HepG2 (cell line): ENCODE results near the gene ACTR1A. TPM values are rescaled to one million over a fixed set of nuclear protein-coding genes. Genes with fewer than 3 reads are reported as not detected.

Experiments used
- ATAC-seq: fragments of 200-7000 bp; cut with Tn5 transposase; 3 replicates; pipeline ENCODE4 v1.9.1; 2020; ENCODE audit warnings: mild to moderate bottlenecking, moderate library complexity
- BruUV-seq: library from RNA; stranded (reverse); fragments of 400-500 nt; replicated peaks from 2 replicates; lab custom pipeline; 2021; lab: Mats Ljungman, UMichigan
- CTCF ChIA-PET: fragments of 300-600 bp; formaldehyde crosslinking; extraction: SDS; loops from one replicate; lab custom pipeline; 2021; ENCODE audit warnings: low total read pairs, inconsistent platforms, low intra/inter-chr PET ratio; lab: Yijun Ruan, JAX
- POLR2A ChIA-PET: fragments of 350-600 bp; sonication (Branson Sonifier 250); formaldehyde crosslinking; loops from one replicate; lab custom pipeline; 2020; ENCODE audit warnings: antibody characterized with exemption, inconsistent platforms; lab: Yijun Ruan, JAX
- DNase-seq: peaks from one replicate; pipeline ENCODE4 v3.0.0-alpha.2; 2015; ENCODE audit warnings: low spot score
- FAIRE-seq: peaks from 3 replicates; lab custom pipeline; 2011; peaks lifted over from hg19 to GRCh38; lab: Jason Lieb, UNC
- H2AFZ ChIP-seq: one replicate; pipeline ENCODE4 v1.6.1; 2011; ENCODE audit warnings: low read length, inconsistent platforms
- H3K27ac ChIP-seq: fragments of 300-600 bp; 3 replicates; pipeline ENCODE4 v1.8.0; 2011; ENCODE audit warnings: mixed run types, mild to moderate bottlenecking, mixed read lengths, low read length, inconsistent platforms; ENCODE audit not compliant: insufficient read depth; ENCODE audit errors: extremely low read length
- H3K27me3 ChIP-seq, 2 experiments: fragments of 200-600 bp in 1 of 2; 2 replicates in 1 of 2; 3 replicates in 1 of 2; pipeline versions ENCODE4 v1.6.0 to v1.8.0; 2011; ENCODE audit warnings: low read length in 2 of 2, mild to moderate bottlenecking in 2 of 2, moderate library complexity in 2 of 2, inconsistent platforms in 1 of 2; ENCODE audit not compliant: insufficient read depth in 2 of 2, control insufficient read depth in 1 of 2
- H3K36me3 ChIP-seq, 2 experiments: fragments of 200-600 bp in 1 of 2; replicated peaks in 1 of 2; 2 replicates in 1 of 2; 3 replicates in 1 of 2; pipeline versions ENCODE4 v1.5.1 to v1.8.0; 2011; ENCODE audit warnings: low read length in 2 of 2, inconsistent platforms in 1 of 2; ENCODE audit not compliant: insufficient read depth in 2 of 2, control insufficient read depth in 1 of 2
- H3K4me1 ChIP-seq: 2 replicates; pipeline ENCODE4 v1.5.1; 2012; ENCODE audit warnings: low read length, inconsistent platforms; ENCODE audit not compliant: insufficient read depth
- H3K4me2 ChIP-seq: 2 replicates; pipeline ENCODE4 v1.6.0; 2011; ENCODE audit warnings: low read depth, low read length, inconsistent platforms
- H3K4me3 ChIP-seq, 3 experiments: fragments of 200-600 bp in 1 of 3; sonication (generic), shearing (Covaris generic) in 1 of 3; replicated peaks in 1 of 3; 2 replicates each; pipeline ENCODE4 v1.5.1; 2011 to 2016; ENCODE audit warnings: low read length in 3 of 3, inconsistent platforms in 2 of 3, low read depth in 2 of 3, mild to moderate bottlenecking in 2 of 3, control low read depth in 1 of 3, mixed read lengths in 1 of 3; ENCODE audit not compliant: insufficient read depth in 1 of 3
- H3K79me2 ChIP-seq: one replicate; pipeline ENCODE4 v1.6.1; 2011; ENCODE audit warnings: low read length, inconsistent platforms; ENCODE audit not compliant: insufficient read depth
- H3K9ac ChIP-seq: 2 replicates; pipeline ENCODE4 v1.6.0; 2011; ENCODE audit warnings: mild to moderate bottlenecking, low read depth, low read length, inconsistent platforms; ENCODE audit not compliant: insufficient read depth
- H3K9me3 ChIP-seq: 2 replicates; pipeline ENCODE4 v1.5.1; 2012; ENCODE audit warnings: mild to moderate bottlenecking, low read length
- H4K20me1 ChIP-seq: 2 replicates; pipeline ENCODE4 v1.6.0; 2011; ENCODE audit warnings: inconsistent platforms, mild to moderate bottlenecking, low read length, moderate library complexity; ENCODE audit not compliant: insufficient read depth
- GABPA ChIP-seq, 2 experiments: IDR thresholded peaks; 2 replicates each; pipeline ENCODE4 v1.6.1; 2011 to 2016; ENCODE audit warnings: low read depth in 2 of 2, low read length in 1 of 2, missing biosample characterization in 1 of 2, missing genetic modification characterization in 1 of 2
- TBX3 ChIP-seq: fragments of 450-650 bp; IDR thresholded peaks from 2 replicates; pipeline ENCODE4 v1.6.1; 2017; ENCODE audit warnings: antibody characterized with exemption, mild to moderate bottlenecking, inconsistent platforms, borderline replicate concordance
- ZNF121 ChIP-seq: sonication (generic); formaldehyde crosslinking; IDR thresholded peaks from 2 replicates; pipeline ENCODE4 v1.5.0; 2020; ENCODE audit warnings: mild to moderate bottlenecking, missing genetic modification reagents
- ZNF563 ChIP-seq: sonication (generic); formaldehyde crosslinking; IDR thresholded peaks from 2 replicates; pipeline ENCODE4 v1.8.0; 2022; ENCODE audit warnings: mild to moderate bottlenecking, moderate library complexity, missing genetic modification reagents
- ZNF577 ChIP-seq: sonication (generic); formaldehyde crosslinking; IDR thresholded peaks from 2 replicates; pipeline ENCODE4 v1.4.0; 2020; ENCODE audit warnings: mild to moderate bottlenecking, low read depth, missing genetic modification reagents, borderline replicate concordance
- WGBS: methylation state at CpG from one replicate; pipeline ENCODE4 v1.1.6; 2017; ENCODE audit warnings: low lambda C conversion rate; 5-methylcytosine and 5-hydroxymethylcytosine counted together
- in situ Hi-C: cut with HindIII; loops from 2 replicates; pipeline ENCODE4 v1.10.0; 2017; ENCODE audit warnings: low pct_unique_long_range_greater_than_20kb; ENCODE audit not compliant: extremely low pct_ligation_motif_present
- intact Hi-C: fragments of 100-400 bp; cut with micrococcal nuclease; formaldehyde crosslinking; loops from one replicate; pipeline ENCODE4 v1.10.0; 2022; ENCODE audit not compliant: unreplicated experiment
- polyA plus RNA-seq, 8 experiments: library from polyadenylated mRNA; depleted of rRNA in 3 of 8; stranded (reverse) in 7 of 8; unstranded in 1 of 8; fragments of >200 nt; fragmentation: Illumina TruSeq in 4 of 8; extraction: Trizol in 4 of 8; gene quantifications; 2 replicates each; pipeline versions ENCODE4 v1.2.1 to v1.2.3, GENCODE V29; 2011 to 2016; ENCODE audit warnings: low read depth in 4 of 8, missing spikeins in 1 of 8, mixed read lengths in 1 of 8; ENCODE audit not compliant: insufficient read depth in 1 of 8
- total RNA-seq, 5 experiments: library from RNA; depleted of rRNA; stranded (reverse); fragments of >200 nt; fragmentation: Illumina TruSeq; extraction: Trizol; gene quantifications; 2 replicates each; pipeline ENCODE4 v1.2.3, GENCODE V29; 2016; ENCODE audit warnings: low read depth in 1 of 5
- TF ChIP-seq, protein P1 (sequence below), 2 experiments: fragments of 450-650 bp in 1 of 2; sonication (generic) in 1 of 2; formaldehyde crosslinking in 1 of 2; IDR thresholded peaks; 2 replicates each; pipeline versions ENCODE4 v1.6.1 to v1.8.0; 2016 to 2022; ENCODE audit warnings: antibody characterized with exemption in 1 of 2, mild to moderate bottlenecking in 1 of 2, missing genetic modification reagents in 1 of 2
- TF ChIP-seq, protein P2 (sequence below): sonication (generic); formaldehyde crosslinking; IDR thresholded peaks from 2 replicates; pipeline ENCODE4 v1.8.1; 2023; ENCODE audit warnings: mild to moderate bottlenecking, missing genetic modification reagents, borderline replicate concordance
- TF ChIP-seq, protein P3 (sequence below): sonication (generic); formaldehyde crosslinking; IDR thresholded peaks from 2 replicates; pipeline ENCODE4 v1.4.0; 2020; ENCODE audit warnings: missing genetic modification reagents

The ACTR1A gene
- total and polyA plus RNA-seq, 2 of the 13 experiments (the other 11 are each of a cell fraction or from before 2014, with no cell fraction given), result 59.6 to 62.8 TPM

GRCh38 chr10:102499356-102499755 lies 3.2 kb downstream of the ACTR1A start (continued):
- TF ChIP-seq, protein P1, sequence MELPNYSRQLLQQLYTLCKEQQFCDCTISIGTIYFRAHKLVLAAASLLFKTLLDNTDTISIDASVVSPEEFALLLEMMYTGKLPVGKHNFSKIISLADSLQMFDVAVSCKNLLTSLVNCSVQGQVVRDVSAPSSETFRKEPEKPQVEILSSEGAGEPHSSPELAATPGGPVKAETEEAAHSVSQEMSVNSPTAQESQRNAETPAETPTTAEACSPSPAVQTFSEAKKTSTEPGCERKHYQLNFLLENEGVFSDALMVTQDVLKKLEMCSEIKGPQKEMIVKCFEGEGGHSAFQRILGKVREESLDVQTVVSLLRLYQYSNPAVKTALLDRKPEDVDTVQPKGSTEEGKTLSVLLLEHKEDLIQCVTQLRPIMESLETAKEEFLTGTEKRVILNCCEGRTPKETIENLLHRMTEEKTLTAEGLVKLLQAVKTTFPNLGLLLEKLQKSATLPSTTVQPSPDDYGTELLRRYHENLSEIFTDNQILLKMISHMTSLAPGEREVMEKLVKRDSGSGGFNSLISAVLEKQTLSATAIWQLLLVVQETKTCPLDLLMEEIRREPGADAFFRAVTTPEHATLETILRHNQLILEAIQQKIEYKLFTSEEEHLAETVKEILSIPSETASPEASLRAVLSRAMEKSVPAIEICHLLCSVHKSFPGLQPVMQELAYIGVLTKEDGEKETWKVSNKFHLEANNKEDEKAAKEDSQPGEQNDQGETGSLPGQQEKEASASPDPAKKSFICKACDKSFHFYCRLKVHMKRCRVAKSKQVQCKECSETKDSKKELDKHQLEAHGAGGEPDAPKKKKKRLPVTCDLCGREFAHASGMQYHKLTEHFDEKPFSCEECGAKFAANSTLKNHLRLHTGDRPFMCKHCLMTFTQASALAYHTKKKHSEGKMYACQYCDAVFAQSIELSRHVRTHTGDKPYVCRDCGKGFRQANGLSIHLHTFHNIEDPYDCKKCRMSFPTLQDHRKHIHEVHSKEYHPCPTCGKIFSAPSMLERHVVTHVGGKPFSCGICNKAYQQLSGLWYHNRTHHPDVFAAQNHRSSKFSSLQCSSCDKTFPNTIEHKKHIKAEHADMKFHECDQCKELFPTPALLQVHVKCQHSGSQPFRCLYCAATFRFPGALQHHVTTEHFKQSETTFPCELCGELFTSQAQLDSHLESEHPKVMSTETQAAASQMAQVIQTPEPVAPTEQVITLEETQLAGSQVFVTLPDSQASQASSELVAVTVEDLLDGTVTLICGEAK (IDR thresholded peaks at IDR 0.05), result no peak
- TF ChIP-seq, protein P1 (CRISPR knock-in tag; IDR thresholded peaks at IDR 0.05), result no peak

DNA sequence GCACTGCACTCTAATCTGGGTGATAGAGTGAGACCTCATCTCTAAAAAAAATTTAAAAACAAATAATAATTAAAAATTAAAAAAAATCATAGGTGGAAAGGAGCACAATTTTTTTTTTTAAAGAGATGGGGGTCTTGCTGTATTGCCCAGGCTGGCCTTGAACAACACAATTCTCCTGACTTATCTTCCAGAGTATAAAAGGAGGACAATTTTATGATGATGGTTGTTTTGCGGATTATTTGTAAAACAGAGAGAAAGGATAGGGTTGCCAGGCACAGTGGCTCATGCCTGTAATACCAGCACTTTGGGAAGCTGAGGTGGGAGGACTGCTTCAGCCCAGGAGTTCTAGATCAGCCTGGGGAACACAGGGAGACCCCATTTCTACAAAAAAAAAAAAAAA lies 5.0 kb downstream of the ACTR1A start:
- no peak for DNase-seq
- Histone ChIP-seq H3K79me2 (peaks cover 75% of the 10 kb centered on the region), H3K27ac (no peak overlapping the region), H3K9ac (no peak overlapping the region), H2AFZ (no peak overlapping the region), H3K36me3 (peaks cover 0 to 2% of the 10 kb centered on the region in 2 experiments; a peak in 2 of 5 replicates), H3K9me3 (no peaks in the 10 kb centered on the region), H3K4me1 (peaks cover 43% of the 10 kb centered on the region), H3K27me3 (no peaks in the 10 kb centered on the region; a peak in 1 of 5 replicates), H4K20me1 (no peaks in the 10 kb centered on the region; the same call in none of the 2 replicates), H3K4me2 (no peak overlapping the region), H3K4me3 (no peak overlapping the region)
- WGBS, result 100% methylated on average over 1 of the region's 1 CpG
- in situ Hi-C loops (no loop called here), intact Hi-C loops (no loop called here)
- POLR2A ChIA-PET, result no interaction called here
- FAIRE-seq, result no peak
- CTCF ChIA-PET, result no interaction called here
- TF ChIP-seq ZNF563 (CRISPR knock-in tag) (no peak), TBX3 (no peak), GABPA (IDR thresholded peaks at IDR 0.05; ENCODE audit: low read depth, low read length) (no peak), GABPA (CRISPR knock-in tag; IDR thresholded peaks at IDR 0.05; ENCODE audit: low read depth) (no peak), ZNF121 (CRISPR knock-in tag) (peak; percentile 60; the same call in 1 of the 2 replicates), ZNF577 (no peak)
- TF ChIP-seq, protein P2, sequence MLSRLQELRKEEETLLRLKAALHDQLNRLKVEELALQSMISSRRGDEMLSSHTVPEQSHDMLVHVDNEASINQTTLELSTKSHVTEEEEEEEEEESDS (CRISPR knock-in tag), result no peak
- TF ChIP-seq, protein P3, sequence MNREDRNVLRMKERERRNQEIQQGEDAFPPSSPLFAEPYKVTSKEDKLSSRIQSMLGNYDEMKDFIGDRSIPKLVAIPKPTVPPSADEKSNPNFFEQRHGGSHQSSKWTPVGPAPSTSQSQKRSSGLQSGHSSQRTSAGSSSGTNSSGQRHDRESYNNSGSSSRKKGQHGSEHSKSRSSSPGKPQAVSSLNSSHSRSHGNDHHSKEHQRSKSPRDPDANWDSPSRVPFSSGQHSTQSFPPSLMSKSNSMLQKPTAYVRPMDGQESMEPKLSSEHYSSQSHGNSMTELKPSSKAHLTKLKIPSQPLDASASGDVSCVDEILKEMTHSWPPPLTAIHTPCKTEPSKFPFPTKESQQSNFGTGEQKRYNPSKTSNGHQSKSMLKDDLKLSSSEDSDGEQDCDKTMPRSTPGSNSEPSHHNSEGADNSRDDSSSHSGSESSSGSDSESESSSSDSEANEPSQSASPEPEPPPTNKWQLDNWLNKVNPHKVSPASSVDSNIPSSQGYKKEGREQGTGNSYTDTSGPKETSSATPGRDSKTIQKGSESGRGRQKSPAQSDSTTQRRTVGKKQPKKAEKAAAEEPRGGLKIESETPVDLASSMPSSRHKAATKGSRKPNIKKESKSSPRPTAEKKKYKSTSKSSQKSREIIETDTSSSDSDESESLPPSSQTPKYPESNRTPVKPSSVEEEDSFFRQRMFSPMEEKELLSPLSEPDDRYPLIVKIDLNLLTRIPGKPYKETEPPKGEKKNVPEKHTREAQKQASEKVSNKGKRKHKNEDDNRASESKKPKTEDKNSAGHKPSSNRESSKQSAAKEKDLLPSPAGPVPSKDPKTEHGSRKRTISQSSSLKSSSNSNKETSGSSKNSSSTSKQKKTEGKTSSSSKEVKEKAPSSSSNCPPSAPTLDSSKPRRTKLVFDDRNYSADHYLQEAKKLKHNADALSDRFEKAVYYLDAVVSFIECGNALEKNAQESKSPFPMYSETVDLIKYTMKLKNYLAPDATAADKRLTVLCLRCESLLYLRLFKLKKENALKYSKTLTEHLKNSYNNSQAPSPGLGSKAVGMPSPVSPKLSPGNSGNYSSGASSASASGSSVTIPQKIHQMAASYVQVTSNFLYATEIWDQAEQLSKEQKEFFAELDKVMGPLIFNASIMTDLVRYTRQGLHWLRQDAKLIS, result no peak
- ATAC-seq, result no peak
- BruUV-seq, result no TSS peak
